ENCODE data around the gene INCA1. TPM values are rescaled to one million over a fixed set of nuclear protein-coding genes. Genes with fewer than 3 reads are reported as not detected.

Gene INCA1
- polyA plus RNA-seq, 1 of the 3 experiments (the other 2 are of a cell fraction), result 1.2 TPM

GRCh38 chr17:4948931-4949320 lies 48.4 kb downstream of the INCA1 start:
- ChIA-PET POLR2A (interaction anchor here (1.3 to 4.3 kb wide), 2 partner anchors 19 to 48 kb away, joined by 5 to 32 read pairs; partner anchors contain the start of genes INCA1, KIF1C and SPAG7), CTCF (interaction anchor here (0.9 to 1.2 kb wide), 4 partner anchors 9 to 60 kb away, joined by 3 read pairs; partner anchors contain the start of genes INCA1, KIF1C, RNF167 and SLC25A11)
- Histone ChIP-seq H3K4me3 (ENCODE audit: low read depth in 2 of 2, low read length in 1 of 2) (peak overlapping the region; percentile 79 to 99), H3K27ac (ENCODE audit: low read depth in 2 of 2, low read length in 1 of 2) (peak overlapping the region; percentile 97 to 100), H3K9me2 (no peaks in the 10 kb centered on the region), H3K4me2 (peak overlapping the region; percentile 98), H3K36me3 (replicated peaks in 1 of 2; ENCODE audit: control insufficient read depth in 1 of 2, insufficient read depth in 2 of 2, low read length in 1 of 2) (peaks cover 25 to 31% of the 10 kb centered on the region in 2 experiments), H3K9ac (peak overlapping the region; percentile 99), H3K9me3 (no peaks in the 10 kb centered on the region), H2AFZ (ENCODE audit: low read depth) (no peak overlapping the region), H3K79me2 (ENCODE audit: insufficient read depth) (peaks cover 70% of the 10 kb centered on the region), H3K27me3 (ENCODE audit: insufficient read depth) (no peaks in the 10 kb centered on the region), H3F3A (replicated peaks; ENCODE audit: insufficient read depth) (peaks cover 59% of the 10 kb centered on the region), H3K4me1 (ENCODE audit: control insufficient read depth in 1 of 2, insufficient read depth in 2 of 2, low read depth in 1 of 2, low read length in 1 of 2) (peaks cover 36 to 46% of the 10 kb centered on the region in 2 experiments), H4K20me1 (ENCODE audit: insufficient read depth) (peaks cover 36% of the 10 kb centered on the region)
- peak; percentile 95 for DNase-seq
- WGBS (ENCODE audit: low lambda C conversion rate), result 2% methylated on average over 31 of the region's 40 CpGs
- TF ChIP-seq GABPA (IDR thresholded peaks at IDR 0.05; ENCODE audit: low read depth), result peak; percentile 44; the same call in 1 of the 2 replicates
- no peak for TF ChIP-seq YY1 (IDR thresholded peaks at IDR 0.05; ENCODE audit: low read depth)
- peak; percentile 49; the same call in 1 of the 2 replicates for TF ChIP-seq POLR2AphosphoS5 (IDR thresholded peaks at IDR 0.05; ENCODE audit: low read depth, low read length)
- TF ChIP-seq SMC3 (IDR thresholded peaks at IDR 0.05; ENCODE audit: low read depth, low read length), result no peak
- no peak for TF ChIP-seq MEF2A (IDR thresholded peaks at IDR 0.05; ENCODE audit: borderline replicate concordance, low read depth)
- no peak for TF ChIP-seq EZH2phosphoT487 (IDR thresholded peaks at IDR 0.05; ENCODE audit: borderline replicate concordance, low read depth)
- no peak for TF ChIP-seq USF2 (IDR thresholded peaks at IDR 0.05; ENCODE audit: borderline replicate concordance, low read depth, low read length)
- no peak for TF ChIP-seq FOSL2 (IDR thresholded peaks at IDR 0.05; ENCODE audit: borderline replicate concordance, low read depth)
- TF ChIP-seq SIN3A (IDR thresholded peaks at IDR 0.05; ENCODE audit: borderline replicate concordance, low read depth, low read length), result no peak
- no peak for TF ChIP-seq RAD21 (IDR thresholded peaks at IDR 0.05; ENCODE audit: low read length)
- no peak for TF ChIP-seq TEAD4 (IDR thresholded peaks at IDR 0.05; ENCODE audit: borderline replicate concordance, insufficient read depth)
- TF ChIP-seq NRF1 (IDR thresholded peaks at IDR 0.05; ENCODE audit: low read depth, low read length), result peak; percentile 93
- TF ChIP-seq, protein P1, sequence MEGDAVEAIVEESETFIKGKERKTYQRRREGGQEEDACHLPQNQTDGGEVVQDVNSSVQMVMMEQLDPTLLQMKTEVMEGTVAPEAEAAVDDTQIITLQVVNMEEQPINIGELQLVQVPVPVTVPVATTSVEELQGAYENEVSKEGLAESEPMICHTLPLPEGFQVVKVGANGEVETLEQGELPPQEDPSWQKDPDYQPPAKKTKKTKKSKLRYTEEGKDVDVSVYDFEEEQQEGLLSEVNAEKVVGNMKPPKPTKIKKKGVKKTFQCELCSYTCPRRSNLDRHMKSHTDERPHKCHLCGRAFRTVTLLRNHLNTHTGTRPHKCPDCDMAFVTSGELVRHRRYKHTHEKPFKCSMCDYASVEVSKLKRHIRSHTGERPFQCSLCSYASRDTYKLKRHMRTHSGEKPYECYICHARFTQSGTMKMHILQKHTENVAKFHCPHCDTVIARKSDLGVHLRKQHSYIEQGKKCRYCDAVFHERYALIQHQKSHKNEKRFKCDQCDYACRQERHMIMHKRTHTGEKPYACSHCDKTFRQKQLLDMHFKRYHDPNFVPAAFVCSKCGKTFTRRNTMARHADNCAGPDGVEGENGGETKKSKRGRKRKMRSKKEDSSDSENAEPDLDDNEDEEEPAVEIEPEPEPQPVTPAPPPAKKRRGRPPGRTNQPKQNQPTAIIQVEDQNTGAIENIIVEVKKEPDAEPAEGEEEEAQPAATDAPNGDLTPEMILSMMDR (IDR thresholded peaks at IDR 0.05), result no peak
- TF ChIP-seq ELF1 (IDR thresholded peaks at IDR 0.05), result no peak
- no peak for TF ChIP-seq FOXM1 (IDR thresholded peaks at IDR 0.05; ENCODE audit: low read depth)
- TF ChIP-seq NFIC (IDR thresholded peaks at IDR 0.05; ENCODE audit: borderline replicate concordance), result no peak
- no peak for TF ChIP-seq CHD2 (IDR thresholded peaks at IDR 0.05; ENCODE audit: low read length, partially characterized antibody)
- peak; percentile 59; the same call in 1 of the 2 replicates for TF ChIP-seq MXI1 (IDR thresholded peaks at IDR 0.05; ENCODE audit: low read depth, low read length)
- TF ChIP-seq JUND (IDR thresholded peaks at IDR 0.05), result 0 out of 2 replicates have a peak, but pooled peaks have one; percentile 3
- TF ChIP-seq REST (IDR thresholded peaks at IDR 0.05; ENCODE audit: low read depth, low read length), result no peak
- no peak for TF ChIP-seq RFX5 (IDR thresholded peaks at IDR 0.05; ENCODE audit: low read length)
- TF ChIP-seq ZBTB33 (IDR thresholded peaks at IDR 0.05; ENCODE audit: borderline replicate concordance, low read depth), result no peak
- no peak for TF ChIP-seq USF1 (IDR thresholded peaks at IDR 0.05; ENCODE audit: borderline replicate concordance, low read depth)
- TF ChIP-seq, protein P2, sequence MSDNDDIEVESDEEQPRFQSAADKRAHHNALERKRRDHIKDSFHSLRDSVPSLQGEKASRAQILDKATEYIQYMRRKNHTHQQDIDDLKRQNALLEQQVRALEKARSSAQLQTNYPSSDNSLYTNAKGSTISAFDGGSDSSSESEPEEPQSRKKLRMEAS (IDR thresholded peaks at IDR 0.05; ENCODE audit: low read depth), result peak; percentile 9
- no peak for TF ChIP-seq RXRA (IDR thresholded peaks at IDR 0.05; ENCODE audit: borderline replicate concordance, low read depth)
